ENCODE results near the gene DYNAP. TPM values are rescaled to one million over a fixed set of nuclear protein-coding genes. Genes with fewer than 3 reads are reported as not detected.

The DYNAP gene
- total RNA-seq, 1 experiment from 2014 or later = not detected

GRCh38 chr18:54555996-54556395 is 35.0 kb upstream of the DYNAP start:
- no TSS peak for BruUV-seq (replicated peaks)
- intact Hi-C loops (cut with micrococcal nuclease) = loop anchor here (10.0 kb wide), 1 partner anchor 399 kb away; the partner anchor contains the start of gene CCDC68
- H3K9ac ChIP-seq (ENCODE audit: low read length) = no peak overlapping the region

GRCh38 chr18:54557958-54558357 is 33.1 kb upstream of the DYNAP start:
- intact Hi-C loops (cut with micrococcal nuclease) = loop anchor here (2.0 to 10.0 kb wide), 2 partner anchors 165 to 397 kb away; partner anchors contain the start of gene CCDC68
- no peaks in the 10 kb centered on the region for H3K27me3 ChIP-seq (ENCODE audit: low read length)
- CTCF ChIA-PET = no interaction called here
- no peaks in the 10 kb centered on the region for H3K36me3 ChIP-seq (ENCODE audit: low read depth, low read length)
- no TSS peak for BruUV-seq (replicated peaks)
- H3K4me3 ChIP-seq (ENCODE audit: low read length) = no peak overlapping the region
- no peaks in the 10 kb centered on the region for H3K9me2 ChIP-seq (replicated peaks; ENCODE audit: low read length)
- no peak overlapping the region for H3K9ac ChIP-seq (ENCODE audit: low read length)
- H2AFZ ChIP-seq (ENCODE audit: low read length) = no peak overlapping the region
- no peaks in the 10 kb centered on the region for H3F3A ChIP-seq (ENCODE audit: low read length, unreplicated experiment)
- ATAC-seq (no peak), DNase-seq (no peak)
- no peaks in the 10 kb centered on the region for H3K4me1 ChIP-seq (ENCODE audit: insufficient read depth, low read length)
- H3K79me2 ChIP-seq (ENCODE audit: low read length) = no peaks in the 10 kb centered on the region
- no peak overlapping the region for H3K4me2 ChIP-seq (ENCODE audit: low read length)
- POLR2A ChIA-PET (ENCODE audit: unreplicated experiment) = no interaction called here
- TF ChIP-seq EZH2phosphoT487 (IDR thresholded peaks at IDR 0.05; ENCODE audit: borderline replicate concordance, low read length) = no peak
- TF ChIP-seq EZH2 (IDR thresholded peaks at IDR 0.05; ENCODE audit: low read length, unreplicated experiment) = no peak
- TF ChIP-seq CTCF (conservative IDR thresholded peaks at IDR 0.05; ENCODE audit: low read depth, low read length) = no peak
- H3K9me3 ChIP-seq (ENCODE audit: low read length) = no peaks in the 10 kb centered on the region
- no peak overlapping the region for H3K27ac ChIP-seq (ENCODE audit: low read length)
- no peaks in the 10 kb centered on the region for H4K20me1 ChIP-seq (ENCODE audit: low read length)

More at GRCh38 chr18:54555996-54556395, 35.0 kb upstream of the DYNAP start:
- Histone ChIP-seq H3K79me2 (ENCODE audit: low read length) (no peaks in the 10 kb centered on the region), H3K4me2 (ENCODE audit: low read length) (no peak overlapping the region), H3K9me3 (ENCODE audit: low read length) (peaks cover 16% of the 10 kb centered on the region), H3K36me3 (ENCODE audit: low read depth, low read length) (peaks cover 3% of the 10 kb centered on the region; the same call in 1 of the 2 replicates), H2AFZ (ENCODE audit: low read length) (no peak overlapping the region), H3K27ac (ENCODE audit: low read length) (no peak overlapping the region), H3K4me3 (ENCODE audit: low read length) (no peak overlapping the region), H3F3A (ENCODE audit: low read length, unreplicated experiment) (no peaks in the 10 kb centered on the region), H4K20me1 (ENCODE audit: low read length) (no peaks in the 10 kb centered on the region), H3K27me3 (ENCODE audit: low read length) (no peaks in the 10 kb centered on the region), H3K4me1 (ENCODE audit: insufficient read depth, low read length) (no peaks in the 10 kb centered on the region), H3K9me2 (replicated peaks; ENCODE audit: low read length) (no peaks in the 10 kb centered on the region)
- ChIA-PET CTCF (no interaction called here), POLR2A (ENCODE audit: unreplicated experiment) (no interaction called here)
- no peak for TF ChIP-seq CTCF (conservative IDR thresholded peaks at IDR 0.05; ENCODE audit: low read depth, low read length)
- TF ChIP-seq EZH2phosphoT487 (IDR thresholded peaks at IDR 0.05; ENCODE audit: borderline replicate concordance, low read length) = no peak
- TF ChIP-seq EZH2 (IDR thresholded peaks at IDR 0.05; ENCODE audit: low read length, unreplicated experiment) = no peak
- ATAC-seq (no peak), DNase-seq (no peak)

All from PC-3 (cell line).